AG04450 (cell line): ENCODE data around the gene CTXND1. TPM values are rescaled to one million over a fixed set of nuclear protein-coding genes. Genes with fewer than 3 reads are reported as not detected.

Experiments used
- CTCF ChIA-PET: fragments of 300-600, 350-600 bp; formaldehyde crosslinking; extraction: SDS; loops from one replicate; lab custom pipeline; 2022; ENCODE audit warnings: antibody characterized with exemption, inconsistent platforms; lab: Charles Lee
- POLR2A ChIA-PET: fragments of 350-600 bp; formaldehyde crosslinking; extraction: SDS; loops from one replicate; lab custom pipeline; 2021; ENCODE audit warnings: antibody characterized with exemption, inconsistent platforms; lab: Yijun Ruan, JAX
- DNase-seq: peaks from one replicate; pipeline ENCODE4 v3.0.0-alpha.2; 2011; ENCODE audit warnings: low read depth, low spot score
- H3K27ac ChIP-seq: one replicate; pipeline ENCODE4 v1.5.1; 2012; ENCODE audit warnings: low read depth, low read length, control low read depth
- H3K27me3 ChIP-seq: one replicate; pipeline ENCODE4 v1.6.0; 2012; ENCODE audit warnings: low read length; ENCODE audit not compliant: control insufficient read depth, insufficient read depth
- H3K4me3 ChIP-seq: 2 replicates; pipeline ENCODE4 v1.5.1; 2011; ENCODE audit warnings: mild to moderate bottlenecking, low read depth, low read length, control low read depth
- H3K9me3 ChIP-seq: 2 replicates; pipeline ENCODE4 v1.5.1; 2012; ENCODE audit warnings: low read length; ENCODE audit not compliant: control insufficient read depth, insufficient read depth
- polyA plus RNA-seq: library from polyadenylated mRNA; depleted of rRNA; stranded (reverse); fragments of >200 nt; gene quantifications from 2 replicates; pipeline ENCODE4 v1.2.3, GENCODE V29; 2011
- TF ChIP-seq, protein P1 (sequence below): IDR thresholded peaks from 2 replicates; pipeline ENCODE4 v1.5.1; 2011; ENCODE audit warnings: low read depth, low read length, control low read depth, inconsistent platforms

Gene CTXND1
- polyA plus RNA-seq, 1 experiment: not detected

DNA sequence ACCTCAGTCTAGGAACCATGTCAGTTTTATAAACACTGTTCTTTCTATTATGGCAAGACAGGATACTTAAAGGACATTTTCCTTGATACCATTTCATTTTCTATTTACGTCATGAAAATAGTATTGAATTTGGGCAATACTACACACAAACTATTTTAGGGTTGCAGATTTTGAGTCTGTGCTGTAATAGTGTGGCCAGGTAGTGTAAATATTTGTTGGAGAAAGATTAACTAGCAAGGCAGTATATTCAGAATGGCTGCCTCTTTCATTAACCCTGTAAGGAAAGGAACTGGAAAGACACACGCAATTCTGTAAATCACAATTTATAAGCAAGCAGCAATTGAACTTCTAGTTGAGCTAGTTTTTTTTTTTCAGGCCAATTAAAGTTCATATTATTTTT is 2.0 kb downstream of the CTXND1 start:
- TF ChIP-seq, protein P1, sequence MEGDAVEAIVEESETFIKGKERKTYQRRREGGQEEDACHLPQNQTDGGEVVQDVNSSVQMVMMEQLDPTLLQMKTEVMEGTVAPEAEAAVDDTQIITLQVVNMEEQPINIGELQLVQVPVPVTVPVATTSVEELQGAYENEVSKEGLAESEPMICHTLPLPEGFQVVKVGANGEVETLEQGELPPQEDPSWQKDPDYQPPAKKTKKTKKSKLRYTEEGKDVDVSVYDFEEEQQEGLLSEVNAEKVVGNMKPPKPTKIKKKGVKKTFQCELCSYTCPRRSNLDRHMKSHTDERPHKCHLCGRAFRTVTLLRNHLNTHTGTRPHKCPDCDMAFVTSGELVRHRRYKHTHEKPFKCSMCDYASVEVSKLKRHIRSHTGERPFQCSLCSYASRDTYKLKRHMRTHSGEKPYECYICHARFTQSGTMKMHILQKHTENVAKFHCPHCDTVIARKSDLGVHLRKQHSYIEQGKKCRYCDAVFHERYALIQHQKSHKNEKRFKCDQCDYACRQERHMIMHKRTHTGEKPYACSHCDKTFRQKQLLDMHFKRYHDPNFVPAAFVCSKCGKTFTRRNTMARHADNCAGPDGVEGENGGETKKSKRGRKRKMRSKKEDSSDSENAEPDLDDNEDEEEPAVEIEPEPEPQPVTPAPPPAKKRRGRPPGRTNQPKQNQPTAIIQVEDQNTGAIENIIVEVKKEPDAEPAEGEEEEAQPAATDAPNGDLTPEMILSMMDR: no peak
- DNase-seq: no peak
- Histone ChIP-seq H3K9me3 (no peaks in the 10 kb centered on the region), H3K27ac (no peak overlapping the region), H3K27me3 (peaks cover 66% of the 10 kb centered on the region), H3K4me3 (no peak overlapping the region)
- POLR2A ChIA-PET: no interaction called here
- CTCF ChIA-PET: no interaction called here

- TF ChIP-seq, protein P1: no peak
- POLR2A ChIA-PET: no interaction called here
- no peaks in the 10 kb centered on the region for H3K9me3 ChIP-seq
- no peak overlapping the region for H3K27ac ChIP-seq
- CTCF ChIA-PET: no interaction called here
- no peak for DNase-seq
- no peak overlapping the region for H3K4me3 ChIP-seq
- peaks cover 78% of the 10 kb centered on the region for H3K27me3 ChIP-seq
Observed at GRCh38 chr15:80247320-80247719, 4.7 kb downstream of the CTXND1 start.

DNA sequence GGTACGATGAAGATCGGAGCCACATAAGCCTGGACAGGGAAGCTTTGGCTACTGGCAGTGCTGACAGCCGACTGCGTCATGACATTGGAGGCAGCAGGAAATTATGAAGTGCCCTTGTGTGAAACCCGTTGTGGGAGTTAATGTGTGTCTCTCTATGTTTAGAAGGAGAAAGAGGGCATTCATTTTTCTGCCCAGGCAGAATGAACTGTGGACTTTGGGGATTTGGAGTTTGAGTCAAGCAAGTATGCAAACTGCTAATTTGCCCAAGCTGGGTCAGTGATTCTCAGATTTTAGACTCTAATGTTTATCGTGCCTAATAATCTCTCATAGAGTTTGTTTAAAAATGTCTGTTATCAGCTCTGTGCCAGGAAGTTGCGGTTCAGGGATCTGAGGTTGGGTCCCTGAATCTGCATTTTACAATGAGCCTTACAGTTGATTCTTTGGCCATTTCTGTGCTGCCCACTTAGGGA is 5.6 kb downstream of the CTXND1 start:
- Histone ChIP-seq H3K27me3 (peaks cover 77% of the 10 kb centered on the region), H3K9me3 (no peaks in the 10 kb centered on the region), H3K4me3 (no peak overlapping the region), H3K27ac (no peak overlapping the region)
- TF ChIP-seq, protein P1: no peak
- CTCF ChIA-PET: no interaction called here
- no peak for DNase-seq
- POLR2A ChIA-PET: no interaction called here

DNA sequence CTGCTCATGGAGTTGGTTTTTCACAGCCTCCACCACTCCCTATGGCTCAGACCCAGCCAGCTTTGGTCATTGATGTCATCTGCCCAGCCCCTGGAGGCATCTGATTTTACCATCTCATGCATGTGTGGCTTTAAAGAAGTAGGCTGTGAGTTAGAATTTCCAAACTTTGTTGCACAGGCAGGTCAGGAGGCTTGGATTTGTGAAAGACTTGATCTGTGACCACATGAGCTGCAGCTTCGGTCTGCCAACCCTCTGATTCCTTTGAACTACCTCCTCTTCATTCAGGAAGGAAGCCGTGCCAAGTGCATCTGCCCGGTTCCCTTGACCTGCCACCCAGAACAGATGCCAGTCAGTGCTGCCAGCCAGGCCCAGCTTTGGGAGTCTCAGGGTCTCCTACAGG is 9.2 kb downstream of the CTXND1 start:
- ChIA-PET POLR2A (no interaction called here), CTCF (no interaction called here)
- no peak overlapping the region for H3K27ac ChIP-seq
- no peaks in the 10 kb centered on the region for H3K9me3 ChIP-seq
- H3K27me3 ChIP-seq: peaks cover 52% of the 10 kb centered on the region
- TF ChIP-seq, protein P1: no peak
- DNase-seq: no peak
- H3K4me3 ChIP-seq: no peak overlapping the region

DNA sequence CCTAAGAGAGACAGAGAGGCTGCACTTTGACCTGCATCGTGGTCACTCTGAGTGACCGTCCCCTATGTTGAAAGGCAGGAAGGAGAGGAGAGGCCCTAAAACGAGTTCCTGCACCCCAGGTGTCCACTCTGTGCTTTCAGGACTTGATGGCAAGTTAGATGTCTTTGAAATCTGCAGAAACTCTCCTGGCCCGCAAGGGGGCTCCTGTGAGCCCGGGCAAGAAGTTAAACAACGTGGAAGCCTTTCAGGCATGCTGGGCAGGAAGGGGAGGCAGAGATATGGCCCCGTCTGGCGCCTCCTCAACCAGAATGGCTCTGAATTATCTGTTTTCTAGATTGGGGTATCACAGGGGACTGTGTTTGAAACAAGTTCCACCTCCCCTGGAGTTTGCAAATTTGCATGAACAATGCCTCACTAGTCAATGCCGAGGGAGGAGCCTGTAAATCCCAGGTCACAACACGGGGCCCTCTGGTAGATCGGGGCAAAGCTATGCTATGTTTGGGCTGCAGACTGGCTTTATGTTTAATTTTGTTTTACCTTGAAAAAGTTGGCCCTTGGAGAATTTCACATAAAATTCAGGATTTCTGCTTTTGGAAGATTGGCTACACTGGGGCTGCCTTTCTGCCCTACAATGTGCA is 9.8 kb downstream of the CTXND1 start:
- no peak overlapping the region for H3K4me3 ChIP-seq
- no peak overlapping the region for H3K27ac ChIP-seq
- no peak for DNase-seq
- CTCF ChIA-PET: no interaction called here
- POLR2A ChIA-PET: no interaction called here
- peaks cover 47% of the 10 kb centered on the region for H3K27me3 ChIP-seq
- H3K9me3 ChIP-seq: no peaks in the 10 kb centered on the region
- TF ChIP-seq, protein P1: peak; percentile 64
